SW480 (cell line): ENCODE results near the gene OTP.

Source experiments
- DNase-seq: peaks from one replicate; pipeline ENCODE4 v3.0.0-alpha.2; 2016; ENCODE audit warnings: low spot score

Gene OTP

GRCh38 chr5:77637998-77638762 is at the start of gene OTP:
OTP (minus strand) TSS chr5:77638713; CDS start chr5:77638549, 164 bp downstream.
- no peak for DNase-seq

GRCh38 chr5:77683171-77683732 is 44.7 kb upstream of the OTP start:
- no peak for DNase-seq

GRCh38 chr5:77670526-77670925 is 32.0 kb upstream of the OTP start:
- DNase-seq, result no peak

GRCh38 chr5:77669677-77670076 is 31.2 kb upstream of the OTP start:
- no peak for DNase-seq

GRCh38 chr5:77663090-77663863 is 24.8 kb upstream of the OTP start:
- DNase-seq, result no peak

GRCh38 chr5:77662635-77663034 is 24.1 kb upstream of the OTP start:
- DNase-seq, result no peak

GRCh38 chr5:77658662-77659061 is 20.1 kb upstream of the OTP start:
- DNase-seq, result no peak

GRCh38 chr5:77651343-77651742 is 12.8 kb upstream of the OTP start:
- no peak for DNase-seq

GRCh38 chr5:77650686-77651085 is 12.2 kb upstream of the OTP start:
- DNase-seq, result no peak

GRCh38 chr5:77649776-77650175 is 11.3 kb upstream of the OTP start:
- no peak for DNase-seq

GRCh38 chr5:77645995-77646639 is 7.6 kb upstream of the OTP start:
- no peak for DNase-seq

GRCh38 chr5:77645158-77645994 is 6.9 kb upstream of the OTP start:
- DNase-seq, result no peak

- DNase-seq, result no peak
Measured at GRCh38 chr5:77644371-77645157, 6.1 kb upstream of the OTP start.

GRCh38 chr5:77643654-77644370 is 5.3 kb upstream of the OTP start:
- no peak for DNase-seq

GRCh38 chr5:77642738-77643653 is 4.5 kb upstream of the OTP start:
- no peak for DNase-seq

GRCh38 chr5:77641963-77642737 is 3.6 kb upstream of the OTP start:
- DNase-seq, result no peak

- DNase-seq, result no peak
Measured at GRCh38 chr5:77641397-77641943, 3.0 kb upstream of the OTP start.
